ENCODE measurements around the gene CSF1R. TPM values are rescaled to one million over a fixed set of nuclear protein-coding genes. Genes with fewer than 3 reads are reported as not detected.

Gene CSF1R
- total RNA-seq, 1 donor, result under 0.01 TPM

DNA sequence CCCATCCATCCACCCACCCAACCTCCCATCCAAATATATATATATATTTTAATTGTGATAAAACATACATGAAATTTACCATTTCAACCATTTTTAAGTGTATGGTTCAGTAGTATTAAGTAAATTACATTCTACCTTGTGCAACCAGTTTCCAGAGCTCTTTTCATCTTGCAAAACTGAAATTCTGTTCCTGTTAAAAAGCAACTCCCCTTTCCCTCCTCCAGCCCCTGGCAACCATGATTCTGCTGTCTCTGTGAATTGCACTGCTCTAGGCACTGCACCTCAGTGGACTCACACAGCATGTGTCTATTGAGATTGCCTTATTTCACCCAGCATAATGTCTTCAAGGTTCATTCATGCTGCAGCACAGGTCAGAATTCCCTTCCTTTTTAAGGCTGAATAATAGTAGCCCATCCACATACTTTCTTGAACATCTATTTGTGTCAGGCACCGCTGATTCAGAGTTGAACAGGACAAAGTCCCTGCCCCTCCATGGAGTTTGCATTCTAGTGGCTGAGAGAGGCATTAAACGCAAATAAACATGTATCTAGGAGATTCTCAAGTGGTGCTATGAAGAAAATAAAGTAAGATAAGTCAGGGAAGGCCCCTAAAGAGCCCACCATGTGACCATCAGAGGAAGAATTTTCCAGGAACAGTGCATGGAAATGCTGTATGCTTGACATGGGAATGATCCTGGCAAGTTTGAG is 24.0 kb downstream of the CSF1R start:
- DNase-seq (ENCODE audit: low read depth), result no peak
- H3K4me3 ChIP-seq (ENCODE audit: low read depth, low read length), result no peak overlapping the region
- TF ChIP-seq, protein P1, sequence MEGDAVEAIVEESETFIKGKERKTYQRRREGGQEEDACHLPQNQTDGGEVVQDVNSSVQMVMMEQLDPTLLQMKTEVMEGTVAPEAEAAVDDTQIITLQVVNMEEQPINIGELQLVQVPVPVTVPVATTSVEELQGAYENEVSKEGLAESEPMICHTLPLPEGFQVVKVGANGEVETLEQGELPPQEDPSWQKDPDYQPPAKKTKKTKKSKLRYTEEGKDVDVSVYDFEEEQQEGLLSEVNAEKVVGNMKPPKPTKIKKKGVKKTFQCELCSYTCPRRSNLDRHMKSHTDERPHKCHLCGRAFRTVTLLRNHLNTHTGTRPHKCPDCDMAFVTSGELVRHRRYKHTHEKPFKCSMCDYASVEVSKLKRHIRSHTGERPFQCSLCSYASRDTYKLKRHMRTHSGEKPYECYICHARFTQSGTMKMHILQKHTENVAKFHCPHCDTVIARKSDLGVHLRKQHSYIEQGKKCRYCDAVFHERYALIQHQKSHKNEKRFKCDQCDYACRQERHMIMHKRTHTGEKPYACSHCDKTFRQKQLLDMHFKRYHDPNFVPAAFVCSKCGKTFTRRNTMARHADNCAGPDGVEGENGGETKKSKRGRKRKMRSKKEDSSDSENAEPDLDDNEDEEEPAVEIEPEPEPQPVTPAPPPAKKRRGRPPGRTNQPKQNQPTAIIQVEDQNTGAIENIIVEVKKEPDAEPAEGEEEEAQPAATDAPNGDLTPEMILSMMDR (IDR thresholded peaks at IDR 0.05; ENCODE audit: insufficient read depth, low read length), result no peak

DNA sequence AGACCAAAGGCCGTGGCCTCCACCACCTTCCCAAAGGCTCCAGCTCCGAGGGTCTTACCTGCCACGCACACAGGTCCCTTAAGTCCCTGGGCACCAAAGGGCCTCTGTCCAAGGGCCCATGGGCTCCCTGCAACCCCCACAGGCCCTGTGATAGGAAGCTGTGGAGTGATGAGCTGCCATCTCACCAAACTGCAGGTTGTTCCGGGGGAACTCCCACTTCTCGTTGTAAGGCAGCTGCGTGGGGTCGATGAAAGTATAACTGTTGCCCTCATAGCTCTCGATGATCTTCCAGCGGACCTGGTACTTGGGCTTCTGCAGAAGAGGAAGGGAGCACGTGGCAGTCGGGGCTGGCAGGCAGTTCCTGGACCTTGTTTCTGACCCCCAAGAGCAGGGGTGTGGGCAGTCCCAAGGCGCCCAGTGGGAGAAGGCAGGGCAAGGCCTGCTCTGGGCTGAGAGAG is 24.8 kb downstream of the CSF1R start:
- no peak for DNase-seq (ENCODE audit: low read depth)
- H3K4me3 ChIP-seq (ENCODE audit: low read depth, low read length), result no peak overlapping the region
- TF ChIP-seq, protein P1 (IDR thresholded peaks at IDR 0.05; ENCODE audit: insufficient read depth, low read length), result no peak

DNA sequence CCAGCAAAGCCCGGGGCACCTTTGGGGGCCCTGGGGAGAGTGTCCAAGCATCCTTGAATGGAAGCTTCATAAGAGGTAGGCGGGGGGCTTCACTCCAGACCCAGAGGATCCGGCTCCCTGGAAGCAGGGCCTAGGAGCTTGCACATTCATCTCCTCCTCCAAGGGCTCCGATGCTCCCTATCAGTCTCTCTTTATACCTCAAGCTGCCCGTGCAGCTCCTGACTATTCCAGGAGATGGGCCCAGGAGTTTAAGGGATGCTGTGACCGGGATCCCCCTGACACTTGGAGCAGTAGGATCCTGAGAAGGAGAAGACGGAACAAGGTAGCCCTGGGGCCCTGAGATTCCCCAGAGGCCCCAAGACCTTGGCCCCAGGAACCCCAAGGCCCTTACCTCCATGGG is 25.9 kb downstream of the CSF1R start:
- TF ChIP-seq, protein P1 (IDR thresholded peaks at IDR 0.05; ENCODE audit: insufficient read depth, low read length), result no peak
- no peak for DNase-seq (ENCODE audit: low read depth)
- no peak overlapping the region for H3K4me3 ChIP-seq (ENCODE audit: low read depth, low read length)

DNA sequence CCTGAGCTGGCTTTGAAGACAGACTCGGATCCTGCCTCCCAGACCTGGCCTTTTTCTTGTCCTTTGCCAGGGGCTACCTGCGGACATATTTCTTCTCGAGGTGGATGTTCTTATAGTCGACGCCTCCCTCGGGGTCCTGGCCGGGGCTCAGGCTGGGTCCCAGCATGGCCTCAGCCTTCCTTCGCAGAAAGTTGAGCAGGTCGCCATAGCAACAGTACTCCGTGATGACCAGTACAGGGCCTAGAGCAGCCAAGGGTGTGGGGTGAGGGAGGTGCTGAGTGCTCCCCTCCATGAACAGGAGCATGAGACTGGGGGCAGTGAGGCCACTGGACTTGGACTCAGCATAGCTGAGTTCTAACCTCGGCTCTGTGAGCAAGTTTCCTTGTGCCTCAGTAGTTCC is 26.7 kb downstream of the CSF1R start:
- H3K4me3 ChIP-seq (ENCODE audit: low read depth, low read length), result no peak overlapping the region
- no peak for DNase-seq (ENCODE audit: low read depth)
- TF ChIP-seq, protein P1 (IDR thresholded peaks at IDR 0.05; ENCODE audit: insufficient read depth, low read length), result no peak

DNA sequence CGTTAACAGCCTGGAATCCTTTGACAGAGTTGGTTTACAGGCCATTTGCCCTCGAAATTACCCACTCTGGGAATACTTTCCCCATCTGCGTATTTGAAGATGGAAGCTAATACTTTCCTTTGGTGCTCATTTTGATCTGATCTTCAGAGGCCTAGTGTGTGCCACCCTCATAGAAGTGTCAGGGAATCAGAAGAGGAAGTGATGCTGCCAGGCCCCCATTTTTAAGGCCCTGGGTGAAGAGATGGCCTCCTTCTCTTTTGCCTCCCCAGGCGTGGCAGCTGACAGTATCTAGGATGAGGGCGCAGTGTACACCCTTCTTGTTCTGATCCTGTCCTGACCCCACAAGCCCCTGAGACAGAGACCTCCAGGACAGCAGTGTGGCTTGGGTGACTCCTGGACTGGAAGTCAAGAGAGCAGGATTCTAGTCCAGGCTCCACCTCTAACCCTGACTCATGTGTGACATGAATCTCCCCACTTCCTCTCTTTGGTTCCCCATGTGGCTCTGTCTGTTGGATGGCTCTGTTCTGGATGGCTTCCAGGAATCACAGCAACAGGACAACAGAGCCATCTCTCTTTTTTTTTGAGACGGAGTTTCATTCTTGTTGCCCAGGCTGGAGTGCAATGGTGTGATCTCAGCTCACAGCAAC is 27.8 kb downstream of the CSF1R start:
- TF ChIP-seq, protein P1 (IDR thresholded peaks at IDR 0.05; ENCODE audit: insufficient read depth, low read length), result no peak
- H3K4me3 ChIP-seq (ENCODE audit: low read depth, low read length), result no peak overlapping the region
- DNase-seq (ENCODE audit: low read depth), result no peak

DNA sequence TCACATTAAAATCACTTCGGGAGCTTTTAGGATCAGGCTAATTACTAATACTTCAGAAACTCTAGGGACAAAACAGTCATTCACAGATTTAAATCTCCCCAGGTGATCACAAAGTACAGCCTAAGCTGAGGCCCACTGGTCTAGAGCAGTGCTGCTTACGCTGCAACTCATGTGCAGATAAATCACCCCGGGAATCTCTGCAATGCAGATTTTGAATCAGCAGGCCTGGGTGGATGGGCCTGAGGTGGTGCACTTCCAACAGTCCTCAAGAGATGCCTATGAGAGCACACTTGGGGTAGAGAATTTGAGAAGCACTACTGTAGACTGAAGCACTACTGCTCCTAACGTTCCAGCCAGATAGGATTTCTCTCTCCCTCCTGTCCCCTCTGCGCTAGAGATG is 28.4 kb downstream of the CSF1R start:
- no peak for DNase-seq (ENCODE audit: low read depth)
- TF ChIP-seq, protein P1 (IDR thresholded peaks at IDR 0.05; ENCODE audit: insufficient read depth, low read length), result no peak
- no peak overlapping the region for H3K4me3 ChIP-seq (ENCODE audit: low read depth, low read length)
